HepG2 (cell line): ENCODE measurements around the gene TAF1C.

Experiments
- ARHGAP35 ChIP-seq: sonication (generic); formaldehyde crosslinking; IDR thresholded peaks from 2 replicates; pipeline ENCODE4 v1.9.0; 2022; ENCODE audit warnings: mild to moderate bottlenecking, inconsistent platforms, moderate library complexity, missing genetic modification reagents, borderline replicate concordance
- CTCF ChIP-seq: sonication (generic); formaldehyde crosslinking; IDR thresholded peaks from 2 replicates; pipeline ENCODE4 v1.5.0; 2020; ENCODE audit warnings: mild to moderate bottlenecking, missing genetic modification reagents, moderate library complexity
- HCFC1 ChIP-seq: fragments of 150-350 bp; IDR thresholded peaks from 2 replicates; pipeline ENCODE4 v1.6.1; 2014; ENCODE audit warnings: low read depth, low read length
- MAFG ChIP-seq: sonication (generic); formaldehyde crosslinking; IDR thresholded peaks from 2 replicates; pipeline ENCODE4 v1.5.1; 2020; ENCODE audit warnings: mild to moderate bottlenecking, missing genetic modification reagents
- MXI1 ChIP-seq: IDR thresholded peaks from 3 replicates; pipeline ENCODE4 v1.6.1; 2012; ENCODE audit warnings: low read depth, low read length, inconsistent platforms, borderline replicate concordance

DNA sequence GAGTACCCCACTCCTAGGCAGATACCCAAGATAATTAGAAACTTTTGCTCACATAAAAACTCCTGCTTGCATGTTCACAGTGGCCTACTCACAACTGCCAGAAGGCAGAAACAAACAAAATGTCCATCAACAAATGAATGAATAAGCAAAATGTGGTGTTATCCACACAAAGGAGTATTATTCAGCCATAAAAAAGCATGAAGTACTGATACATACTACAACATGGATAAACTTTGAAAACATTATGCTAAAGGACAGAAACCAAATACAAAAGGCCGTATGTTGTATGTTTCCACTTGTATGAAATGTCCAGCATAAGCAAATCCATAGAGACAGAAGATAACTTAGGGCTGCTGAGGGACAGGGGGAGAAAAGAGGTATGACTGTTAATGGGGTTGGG lies 43.8 kb downstream of the TAF1C start:
- no peak for TF ChIP-seq MXI1
- no peak for TF ChIP-seq ARHGAP35
- TF ChIP-seq MAFG: no peak
- TF ChIP-seq CTCF (CRISPR knock-in tag): no peak
- TF ChIP-seq HCFC1: no peak
